HG03103 (cell line): Measurements from ENCODE around the gene YARS1.
A peak's percentile ranks its signal among the peaks of the same experiment; 100 is the strongest.
"Not testable (repeated sequence)": the region's sequence is repeated elsewhere in the genome, so short reads cannot be mapped to it uniquely, and the experiment has no call there.

Experiments used
- ATAC-seq: cut with Tn5 transposase; IDR thresholded peaks from one replicate; pipeline ENCODE4 v1.9.1; 2021; ENCODE audit warnings: low read depth; ENCODE audit not compliant: unreplicated experiment

YARS1 gene

DNA sequence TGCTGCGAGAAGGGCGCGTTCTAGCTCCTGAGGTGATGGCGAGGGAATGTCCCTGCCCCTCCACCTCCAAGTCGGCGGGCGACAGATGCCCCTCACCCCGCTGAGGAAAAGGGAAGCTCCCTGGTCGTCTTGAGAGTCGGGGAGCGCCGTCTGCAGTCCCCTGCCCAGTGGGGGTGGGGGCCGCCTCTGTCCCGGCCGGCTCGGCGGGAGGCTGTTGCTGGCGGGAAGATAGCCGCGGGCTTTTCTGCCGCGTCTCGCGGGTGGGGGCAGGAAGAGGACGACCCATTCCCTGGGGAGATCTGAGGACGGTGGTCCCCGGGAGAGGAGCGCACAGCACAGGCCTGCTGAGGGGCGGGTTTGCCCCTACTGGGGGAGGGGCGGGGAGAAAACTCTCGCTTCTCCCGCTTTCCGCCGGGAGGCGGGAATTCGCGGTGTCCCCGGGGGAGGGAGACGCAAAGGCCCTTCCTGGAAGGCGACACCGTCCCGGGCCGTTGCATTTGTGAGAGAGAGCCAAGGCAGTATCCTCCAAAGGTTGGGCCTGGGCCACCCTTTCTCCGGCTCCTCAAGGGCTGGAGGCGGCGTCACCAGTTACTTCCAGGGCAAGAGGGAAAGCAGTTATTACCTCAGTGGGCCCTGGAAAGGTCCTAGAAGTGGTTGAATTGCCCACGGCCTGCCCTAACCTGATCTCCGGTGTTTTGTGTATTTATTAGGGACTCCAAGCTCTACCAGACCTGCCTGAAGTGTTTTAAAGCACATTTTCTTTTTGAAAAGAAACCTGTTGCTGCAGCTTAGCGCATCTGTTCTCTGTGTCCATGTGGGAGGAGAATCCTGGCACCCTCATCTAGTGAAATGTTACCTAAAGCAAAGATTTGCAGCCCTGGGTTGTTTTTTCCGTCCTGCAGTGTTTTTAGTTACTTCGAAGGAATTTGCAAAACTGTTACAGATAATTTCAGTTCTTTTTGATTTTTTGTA, 943 bp upstream of the YARS1 start:
- peak; percentile 10 for ATAC-seq

DNA sequence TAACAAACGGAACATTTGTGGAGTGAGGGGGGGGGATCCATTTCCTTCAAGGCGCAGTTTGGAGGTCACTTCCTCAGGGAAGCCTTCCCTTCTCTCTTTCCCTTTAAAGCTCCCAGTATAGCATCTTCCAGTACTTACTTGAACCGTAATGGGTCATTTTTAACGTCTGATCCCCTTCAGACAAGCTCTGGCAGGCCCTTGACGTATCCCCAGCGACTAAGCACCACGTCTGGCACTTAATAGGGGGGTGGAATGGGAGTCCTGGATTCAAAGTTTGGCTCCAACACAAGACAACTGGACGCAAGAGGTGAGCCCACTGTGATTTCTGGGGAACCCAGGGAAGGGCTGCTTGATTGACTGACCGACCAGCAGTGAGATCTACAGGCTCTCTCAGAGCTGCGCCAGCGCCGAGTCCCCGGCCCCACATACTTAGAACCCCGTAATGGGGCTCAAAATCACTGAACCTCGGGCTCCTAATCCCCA, 441 bp downstream of the YARS1 start:
- no peak for ATAC-seq

DNA sequence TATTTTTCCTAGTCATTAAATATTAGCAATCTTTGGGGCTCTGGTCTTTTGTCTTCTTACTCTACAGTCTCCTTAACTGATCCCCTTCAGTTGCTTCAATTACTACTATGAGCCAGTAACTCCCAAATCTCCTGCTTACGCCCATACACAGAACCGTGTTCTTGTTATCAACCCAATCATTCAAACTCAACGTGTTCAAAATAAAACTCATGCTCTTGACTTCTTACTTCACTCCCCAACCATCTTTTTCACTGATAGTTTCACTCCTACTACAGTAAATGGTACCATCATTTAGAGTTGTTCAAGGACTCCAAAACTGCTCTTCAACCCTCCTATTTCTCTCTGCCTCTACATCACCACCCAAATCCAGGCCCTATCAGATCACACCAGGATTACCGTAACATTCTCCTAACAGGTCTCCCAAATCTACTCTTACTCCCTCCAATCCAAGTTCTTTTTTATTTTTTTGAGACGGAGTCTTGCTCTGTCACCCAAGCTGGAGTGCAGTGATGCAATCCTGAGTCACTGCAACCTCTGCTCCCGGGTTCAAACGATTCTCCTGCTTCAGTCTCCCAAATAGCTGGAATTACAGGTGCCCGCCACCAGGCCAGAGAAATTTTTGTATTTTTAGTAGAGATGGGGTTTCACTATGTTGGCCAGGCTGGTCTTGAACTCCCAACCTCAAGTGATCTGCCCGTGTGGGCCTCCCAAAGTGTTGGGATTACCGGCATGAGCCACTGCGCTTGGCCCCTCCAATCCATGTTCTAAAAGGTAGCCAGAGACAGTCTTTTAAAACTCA, 3.0 kb downstream of the YARS1 start:
- ATAC-seq = no peak

DNA sequence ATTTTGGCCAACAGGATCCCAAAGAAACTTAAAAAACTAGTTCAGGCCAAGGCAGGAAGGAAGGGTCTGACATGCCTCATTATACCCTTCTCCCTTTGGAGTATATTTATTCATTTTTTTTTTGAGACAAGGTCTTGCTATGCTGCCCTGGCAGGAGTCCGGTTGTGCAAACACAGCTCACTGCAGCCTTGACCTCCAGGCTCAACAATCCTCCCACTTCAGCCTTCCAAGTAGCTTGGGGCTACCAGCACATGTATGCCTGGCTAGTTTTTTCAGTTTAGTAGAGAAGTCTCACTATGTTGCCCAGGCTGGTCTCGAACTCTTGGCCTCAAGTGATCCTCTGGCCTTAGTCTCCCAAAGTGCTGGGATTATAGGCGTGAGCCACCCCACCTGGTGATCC, 5.2 kb downstream of the YARS1 start:
- no peak for ATAC-seq

DNA sequence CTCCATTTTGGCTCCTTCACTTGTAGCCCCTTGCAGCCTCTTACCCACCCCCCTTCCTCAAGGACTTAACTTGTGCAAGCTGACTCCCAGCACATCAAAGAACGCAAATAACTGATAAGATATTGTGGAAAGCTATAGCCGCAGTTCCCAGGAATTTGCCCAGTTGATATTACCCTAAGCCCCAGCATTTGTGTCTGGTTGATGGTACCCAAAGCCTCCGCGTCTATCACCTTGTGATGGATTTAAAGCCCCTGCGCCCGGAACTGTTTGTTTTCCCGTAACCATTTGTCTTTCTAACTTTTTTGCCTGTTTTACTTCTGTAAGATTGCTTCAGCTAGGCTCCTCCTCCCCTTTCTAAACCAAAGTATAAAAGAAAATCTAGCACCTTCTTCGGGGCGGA, 5.9 kb downstream of the YARS1 start:
- no peak for ATAC-seq

DNA sequence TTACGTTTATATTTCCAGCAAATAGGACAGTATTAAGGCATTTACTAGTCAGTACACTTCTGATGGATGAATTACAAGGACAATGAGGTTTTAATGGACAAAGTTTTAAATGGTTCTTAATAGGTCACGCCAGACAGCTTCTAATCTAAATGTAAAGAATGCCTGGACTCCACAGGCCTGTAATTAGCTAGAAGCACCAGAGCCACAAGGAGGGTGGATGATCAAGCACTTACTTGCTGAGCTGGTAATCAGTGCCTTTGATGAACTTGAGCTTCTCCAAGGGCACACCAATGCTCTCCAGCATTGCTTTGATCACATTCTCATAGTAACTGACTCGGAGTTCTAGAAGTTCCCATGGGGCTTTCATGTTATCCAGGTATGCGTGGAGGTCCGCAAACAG, 6.8 kb downstream of the YARS1 start:
- ATAC-seq = no peak

DNA sequence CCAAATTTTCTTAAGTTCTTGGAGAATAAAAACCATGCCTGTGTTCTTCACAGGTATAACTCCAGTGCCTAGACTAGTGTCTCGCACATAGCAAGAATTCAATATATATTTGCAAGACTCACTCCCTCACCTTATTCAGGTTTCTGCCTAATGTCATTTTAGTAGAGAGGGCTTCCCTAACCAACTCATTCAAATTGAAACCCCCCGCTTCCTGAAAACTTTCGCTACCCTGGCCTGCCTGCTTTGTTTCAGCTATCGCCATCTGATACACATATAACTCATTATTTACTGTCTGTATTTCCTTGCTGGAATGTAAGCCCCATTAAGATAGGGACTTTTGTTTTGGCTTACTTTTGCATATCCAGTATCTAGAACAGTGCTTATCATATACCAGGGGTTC, 8.6 kb downstream of the YARS1 start:
- ATAC-seq = no peak

DNA sequence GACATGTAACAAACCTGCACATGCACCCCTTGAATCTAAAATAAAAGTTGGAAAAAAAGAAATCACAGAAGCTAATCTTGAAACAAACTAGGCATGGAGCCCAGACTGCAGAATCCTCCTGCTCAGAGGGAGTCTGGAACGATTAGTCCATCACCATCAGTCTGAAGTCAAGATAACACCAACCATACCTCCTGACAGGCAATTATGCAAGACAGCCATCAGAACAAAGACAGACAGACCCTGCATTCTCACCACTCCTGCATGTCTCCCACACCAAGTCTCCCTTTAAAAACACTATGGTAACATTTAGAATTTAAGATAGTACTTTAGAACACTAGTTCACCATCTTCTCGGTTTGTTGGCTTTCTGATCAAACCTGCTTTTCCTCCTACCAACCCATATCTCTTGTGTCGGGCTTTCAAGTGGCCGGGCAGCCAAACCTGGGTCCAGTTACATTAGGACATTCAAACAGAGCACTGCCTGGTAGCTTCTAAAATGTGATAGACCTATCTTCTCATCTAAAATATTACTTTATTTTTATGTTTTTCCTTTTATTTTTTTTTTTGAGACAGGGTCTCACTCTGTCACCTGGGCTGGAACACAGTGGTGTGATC, 10.1 kb downstream of the YARS1 start:
- ATAC-seq = no peak

DNA sequence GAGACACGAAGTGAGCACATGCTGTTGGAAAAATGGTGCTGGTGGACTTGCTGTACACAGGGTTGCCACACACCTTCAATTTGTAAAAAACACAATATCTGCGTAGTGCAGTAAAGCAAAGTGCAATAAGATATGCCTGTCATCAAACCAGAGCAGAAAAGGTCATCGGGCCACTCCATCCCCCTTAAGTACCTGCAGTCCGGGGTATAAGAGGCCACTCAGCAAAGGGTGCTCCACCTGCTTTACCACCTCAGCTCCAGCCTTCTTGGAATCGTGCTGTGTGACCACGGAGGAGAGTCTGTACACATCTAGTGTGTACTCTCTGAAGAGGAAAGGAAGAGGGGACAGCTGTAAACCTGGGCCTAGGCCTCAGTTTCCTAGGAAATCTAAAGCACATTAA, 10.9 kb downstream of the YARS1 start:
- no peak for ATAC-seq

DNA sequence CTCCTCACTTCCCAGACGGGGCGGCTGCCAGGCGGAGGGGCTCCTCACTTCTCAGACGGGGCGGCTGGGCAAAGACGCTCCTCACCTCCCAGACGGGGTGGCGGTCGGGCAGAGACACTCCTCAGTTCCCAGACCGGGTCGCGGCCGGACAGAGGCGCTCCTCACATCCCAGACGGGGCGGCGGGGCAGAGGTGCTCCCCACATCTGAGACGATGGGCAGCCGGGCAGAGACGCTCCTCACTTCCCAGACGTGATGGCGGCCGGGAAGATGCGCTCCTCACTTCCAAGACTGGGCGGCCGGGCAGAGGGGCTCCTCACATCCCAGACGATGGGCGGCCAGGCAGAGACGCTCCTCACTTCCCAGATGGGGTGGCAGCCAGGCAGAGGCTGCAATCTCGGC, 12.7 kb downstream of the YARS1 start:
- ATAC-seq = not testable (repeated sequence)

DNA sequence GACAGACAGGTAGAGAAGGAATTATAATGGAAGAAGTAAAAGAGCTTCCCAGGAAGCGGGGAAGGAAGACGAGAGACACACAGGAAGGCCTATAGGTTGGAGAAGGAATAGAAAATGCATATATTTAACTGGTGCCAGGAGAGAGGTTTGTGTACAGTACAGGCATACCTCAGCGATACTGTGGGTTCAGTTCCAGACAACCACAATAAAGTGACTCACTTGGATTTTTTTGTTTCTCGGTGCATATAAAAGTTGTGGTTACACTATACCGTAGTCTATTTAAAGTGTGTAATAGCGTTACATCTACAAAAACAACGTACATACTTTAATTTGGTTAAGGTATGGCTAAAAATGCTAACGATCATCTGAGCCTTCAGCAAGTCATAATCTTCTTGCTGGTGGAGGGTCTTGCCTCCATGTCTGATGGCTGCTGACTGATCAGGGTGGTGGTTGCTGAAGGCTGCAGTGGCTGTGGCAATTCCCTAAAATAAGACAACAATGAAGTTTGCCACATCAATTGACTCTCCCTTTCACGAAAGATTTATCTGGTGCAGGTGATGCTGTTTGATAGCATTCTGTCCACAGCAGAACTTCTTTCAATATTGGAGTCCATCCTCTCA, 16.0 kb downstream of the YARS1 start:
- no peak for ATAC-seq

DNA sequence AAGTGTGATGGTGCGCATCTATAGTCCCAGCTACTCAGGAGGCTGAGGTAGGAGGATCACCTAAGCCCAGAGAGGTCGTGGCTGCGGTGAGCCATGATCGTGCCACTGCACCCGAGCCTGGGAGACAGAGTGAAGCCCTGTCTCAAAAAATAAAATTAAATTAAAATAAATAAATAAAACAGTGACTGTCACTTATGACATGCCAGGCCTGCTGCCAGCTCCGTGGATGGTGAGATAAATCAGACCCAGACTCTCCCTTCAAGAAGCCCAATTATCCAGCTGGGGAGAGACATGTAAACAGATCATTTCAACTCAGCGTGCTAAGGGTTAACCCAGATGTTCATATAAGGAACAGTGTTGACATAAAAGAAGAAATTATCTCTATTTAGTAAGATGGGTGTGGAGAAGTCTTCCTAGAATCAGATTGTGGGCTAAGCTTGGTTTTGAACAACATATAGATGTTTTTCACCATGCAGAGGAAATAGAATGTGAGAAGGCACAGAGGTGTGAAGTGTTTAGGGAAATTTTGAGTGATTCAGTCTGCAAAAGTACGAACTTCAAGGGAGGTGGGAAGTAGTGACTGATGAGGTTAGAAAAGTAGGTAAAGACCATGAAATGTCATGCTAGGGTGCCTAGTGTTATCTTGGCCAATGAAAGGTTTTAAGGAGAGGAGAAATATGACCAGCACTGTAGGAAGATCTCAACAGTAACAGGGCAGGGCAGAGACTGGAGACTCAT, 18.3 kb downstream of the YARS1 start:
- no peak for ATAC-seq

DNA sequence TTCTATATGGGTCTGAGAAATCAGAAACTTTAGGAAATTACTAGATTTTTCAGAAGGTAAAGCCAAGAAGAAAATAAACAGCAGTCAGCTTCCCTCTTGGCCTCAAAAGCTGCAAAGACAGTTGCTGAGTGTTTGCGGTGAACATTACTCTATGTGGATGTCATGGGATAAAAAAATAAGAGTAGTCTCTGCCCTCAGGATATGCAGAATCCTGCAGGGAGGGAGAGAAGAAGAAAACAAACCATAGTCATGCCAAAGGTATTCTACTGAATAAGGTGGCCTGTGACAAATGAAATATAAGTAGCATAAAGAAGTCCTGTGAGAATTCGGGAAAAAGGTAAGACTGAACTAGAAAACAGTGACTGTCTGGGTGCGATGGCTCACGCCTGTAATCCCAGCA, 19.0 kb downstream of the YARS1 start:
- no peak for ATAC-seq

DNA sequence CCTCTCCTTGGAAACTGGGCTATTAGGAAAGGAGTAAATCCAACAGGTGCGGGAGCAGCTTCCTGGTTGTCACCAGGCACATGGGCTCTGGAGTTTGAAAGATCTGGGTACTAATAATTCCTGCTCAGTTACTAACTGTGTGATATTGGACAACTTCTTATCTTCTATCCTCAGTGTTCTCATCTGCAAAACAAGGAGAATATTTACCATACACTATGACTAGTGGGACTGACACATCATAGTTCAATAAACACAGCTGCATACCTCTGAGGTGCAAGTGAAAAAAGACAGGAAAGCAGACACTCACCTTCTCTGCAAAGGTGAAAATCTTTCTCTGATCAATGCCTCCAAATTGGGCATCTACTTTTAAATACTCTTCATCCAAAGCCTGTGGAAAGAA, 19.7 kb downstream of the YARS1 start:
- no peak for ATAC-seq

DNA sequence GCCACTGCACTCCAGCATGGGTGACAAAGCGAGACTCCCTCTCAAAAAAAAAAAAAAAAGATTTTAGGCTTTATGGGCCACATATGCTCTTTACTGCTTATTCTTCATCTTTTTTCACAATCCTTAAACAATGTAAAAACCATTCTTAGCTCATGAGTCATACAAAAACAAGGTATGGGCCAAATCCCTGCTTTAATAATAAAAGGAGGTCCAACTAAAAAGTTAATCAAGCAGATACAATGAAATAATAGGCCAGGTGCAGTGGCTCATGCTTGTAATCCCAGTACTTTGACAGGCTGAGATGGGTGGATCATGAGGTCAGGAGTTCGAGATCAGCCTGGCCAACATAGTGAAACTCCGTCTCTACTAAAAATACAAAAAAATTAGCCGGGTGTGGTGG, 21.4 kb downstream of the YARS1 start:
- not testable (repeated sequence) for ATAC-seq

DNA sequence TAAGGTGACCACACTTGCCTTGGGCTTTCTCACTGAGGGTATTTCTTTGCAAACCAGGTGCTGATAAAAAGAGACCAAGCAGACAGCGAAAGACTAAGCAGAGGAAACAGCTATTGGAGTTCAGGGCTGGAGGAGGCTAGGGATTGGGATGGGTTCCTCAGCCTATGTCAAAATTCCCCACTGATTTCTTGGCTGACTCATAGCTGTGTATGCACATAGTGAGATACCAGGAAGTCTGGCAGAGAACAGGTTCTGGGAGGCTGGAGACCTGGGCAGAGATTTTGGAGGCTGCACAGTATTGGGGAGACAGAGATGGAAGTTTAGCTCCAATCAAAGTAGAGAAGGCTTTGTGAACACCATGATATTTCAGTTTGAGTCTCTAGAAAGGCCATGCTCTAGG, 25.3 kb downstream of the YARS1 start:
- no peak for ATAC-seq

DNA sequence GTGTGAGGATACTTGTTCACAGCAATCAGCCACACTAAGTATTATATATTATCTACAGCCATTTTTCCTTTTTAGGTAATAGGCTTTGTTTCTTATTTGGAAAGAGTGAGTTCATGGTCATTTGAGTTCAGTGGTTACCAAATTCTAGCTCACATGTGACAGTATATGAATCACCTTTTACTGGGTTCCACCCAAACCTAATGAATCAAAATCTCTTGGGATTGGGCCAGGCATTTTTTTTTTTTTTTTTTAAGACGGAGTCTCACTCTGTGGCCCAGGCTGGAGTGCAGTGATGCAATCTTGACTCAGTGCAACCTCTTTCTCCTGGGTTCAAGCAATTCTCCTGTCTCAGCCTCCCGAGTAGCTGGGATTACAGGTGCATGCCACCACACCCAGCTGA, 27.8 kb downstream of the YARS1 start:
- not testable (repeated sequence) for ATAC-seq

DNA sequence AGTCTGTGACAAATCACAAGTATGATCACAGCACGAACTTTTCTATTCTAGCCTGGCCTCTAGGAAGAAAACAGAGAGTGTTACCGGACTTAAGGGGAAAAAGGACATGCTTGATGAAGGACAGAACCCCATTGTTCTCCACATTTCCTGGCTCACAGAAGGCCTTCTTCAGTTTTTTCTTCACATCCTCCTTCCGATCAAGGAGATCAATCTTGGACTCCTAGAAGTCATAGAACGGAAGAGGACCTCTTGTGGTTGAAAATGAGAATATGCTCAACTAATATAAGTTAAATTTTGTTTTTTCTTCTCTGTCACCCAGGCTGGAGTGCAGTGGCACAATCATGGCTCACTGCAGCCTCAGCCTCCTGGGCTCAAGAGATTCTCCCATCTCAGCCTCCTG, 30.3 kb downstream of the YARS1 start:
- ATAC-seq = no peak

DNA sequence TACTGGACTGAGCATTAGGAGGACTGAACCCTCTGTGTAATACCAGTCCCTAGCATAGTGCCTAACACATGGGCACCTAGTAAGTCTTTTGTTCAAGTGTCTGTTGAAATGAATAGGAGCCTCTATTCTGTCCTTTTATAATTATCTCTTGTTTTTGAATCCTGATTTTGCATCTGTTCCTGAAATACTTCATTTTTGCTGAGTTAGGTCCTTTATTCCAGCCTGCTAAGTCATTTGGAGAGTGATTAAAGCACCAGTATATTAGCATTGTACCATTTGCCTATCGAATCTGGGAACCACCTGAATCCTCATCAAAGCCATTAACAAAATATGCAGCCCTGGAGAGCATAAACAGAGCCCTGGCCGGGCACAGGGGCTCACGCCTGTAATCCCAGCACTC, 32.3 kb downstream of the YARS1 start:
- no peak for ATAC-seq

DNA sequence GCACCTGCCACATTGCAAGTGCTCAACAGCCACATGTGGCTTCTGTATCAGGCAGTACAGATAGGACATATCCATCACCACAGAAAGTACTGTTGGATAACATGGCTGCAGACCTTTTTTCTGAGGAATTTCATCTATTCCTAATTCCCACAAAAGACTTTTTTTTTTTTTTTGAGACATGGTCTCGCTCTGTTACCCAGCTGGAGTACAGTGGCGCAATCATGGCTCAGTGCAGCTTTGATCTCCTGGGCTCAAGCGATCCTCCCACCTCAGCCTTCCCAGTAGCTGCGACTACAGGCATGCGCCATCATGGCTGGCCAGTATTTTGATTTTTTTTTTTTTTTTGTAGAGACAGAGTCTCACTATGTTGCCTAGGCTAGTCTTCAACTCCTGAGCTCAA, 33.3 kb downstream of the YARS1 start:
- no peak for ATAC-seq
